Renal cortical epithelial cell (primary cell): Measurements from ENCODE around the gene CDK5RAP3. TPM values are rescaled to one million over a fixed set of nuclear protein-coding genes. Genes with fewer than 3 reads are reported as not detected.
"Not testable (repeated sequence)": the region's sequence is repeated elsewhere in the genome, so short reads cannot be mapped to it uniquely, and the experiment has no call there.

ENCODE experiments used
- DNase-seq: peaks from one replicate; pipeline ENCODE4 v3.0.0-alpha.2; 2011; ENCODE audit warnings: low read depth
- total RNA-seq: library from RNA; depleted of rRNA; stranded (reverse); fragments of >200 nt; gene quantifications from 2 replicates; pipeline ENCODE4 v1.2.3, GENCODE V29; 2014

Gene CDK5RAP3
- total RNA-seq, 1 donor from 2014 or later = 66.2 TPM

- no peak for DNase-seq
Observed at GRCh38 chr17:47975189-47975822, 4.4 kb downstream of the CDK5RAP3 start.

- DNase-seq = no peak
Observed at GRCh38 chr17:47975823-47976205, 4.9 kb downstream of the CDK5RAP3 start.

- DNase-seq = no peak
Observed at GRCh38 chr17:47978324-47978723, 7.4 kb downstream of the CDK5RAP3 start.

- no peak for DNase-seq
Observed at GRCh38 chr17:47980541-47980940, 9.6 kb downstream of the CDK5RAP3 start.

GRCh38 chr17:47981462-47981861 lies 10.5 kb downstream of the CDK5RAP3 start:
- no peak for DNase-seq

- DNase-seq = no peak
Observed at GRCh38 chr17:47982091-47982617, 11.2 kb downstream of the CDK5RAP3 start.

- DNase-seq = no peak
Observed at GRCh38 chr17:47982645-47983390, 11.9 kb downstream of the CDK5RAP3 start.

GRCh38 chr17:47983492-47984223 lies 12.7 kb downstream of the CDK5RAP3 start:
- no peak for DNase-seq

GRCh38 chr17:47986520-47986919 lies 15.6 kb downstream of the CDK5RAP3 start:
- no peak for DNase-seq

- DNase-seq = peak; percentile 44
Observed at GRCh38 chr17:47987240-47987835, 16.4 kb downstream of the CDK5RAP3 start.

GRCh38 chr17:47988445-47988844 lies 17.5 kb downstream of the CDK5RAP3 start:
- DNase-seq = not testable (repeated sequence)

- no peak for DNase-seq
Observed at GRCh38 chr17:47989159-47989558, 18.2 kb downstream of the CDK5RAP3 start.

GRCh38 chr17:47989700-47990099 lies 18.8 kb downstream of the CDK5RAP3 start:
- no peak for DNase-seq

- no peak for DNase-seq
Observed at GRCh38 chr17:47990962-47991731, 20.2 kb downstream of the CDK5RAP3 start.

- no peak for DNase-seq
Observed at GRCh38 chr17:47992216-47992615, 21.3 kb downstream of the CDK5RAP3 start.

- DNase-seq = no peak
Observed at GRCh38 chr17:47993031-47993564, 22.2 kb downstream of the CDK5RAP3 start.

GRCh38 chr17:47993964-47994363 lies 23.1 kb downstream of the CDK5RAP3 start:
- DNase-seq = no peak

- no peak for DNase-seq
Observed at GRCh38 chr17:47994724-47995123, 23.8 kb downstream of the CDK5RAP3 start.

GRCh38 chr17:47995241-47995935 lies 24.5 kb downstream of the CDK5RAP3 start:
- DNase-seq = no peak

GRCh38 chr17:47996201-47996600 lies 25.3 kb downstream of the CDK5RAP3 start:
- DNase-seq = no peak
